Measurements from ENCODE around the gene BEAN1.

Gene BEAN1

DNA sequence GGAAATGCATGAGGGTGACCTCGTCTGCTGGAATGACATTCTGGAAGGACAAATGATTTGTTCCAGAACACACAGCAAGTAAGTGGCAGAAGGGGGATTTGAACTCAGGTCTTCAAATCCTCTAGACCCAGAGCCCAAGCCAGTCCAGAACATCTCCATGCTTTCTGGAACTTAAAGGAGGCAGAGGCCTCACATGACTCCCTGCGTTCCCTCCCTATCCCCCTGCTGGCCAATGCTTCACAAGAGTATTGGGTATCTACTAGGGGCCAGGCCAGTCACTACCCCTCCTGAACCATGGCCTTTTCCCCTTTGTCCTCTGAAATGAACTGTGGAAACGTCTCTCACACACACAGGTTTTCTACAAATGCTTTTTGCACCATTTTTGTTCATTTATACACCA, 7.6 kb upstream of the BEAN1 start:
- no peak for DNase-seq (ENCODE audit: low spot score)

DNA sequence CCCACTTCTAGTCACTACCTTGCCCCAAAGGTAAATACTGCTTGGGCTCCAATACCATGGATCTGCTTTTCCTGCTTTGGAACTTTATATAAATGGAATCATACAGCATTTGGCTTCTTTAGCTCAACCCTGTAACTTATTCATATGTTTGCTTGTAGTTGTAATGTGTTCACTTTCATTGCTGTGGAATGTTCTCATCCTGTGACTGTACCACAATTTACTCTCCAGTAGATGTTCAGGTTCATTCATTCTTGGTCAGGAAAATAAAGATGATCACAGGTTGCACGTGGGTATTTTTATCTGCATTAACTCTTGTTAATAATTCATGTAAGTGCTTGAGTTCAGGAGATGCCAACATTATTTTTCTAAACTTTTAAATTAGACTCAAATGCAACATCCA, 6.7 kb upstream of the BEAN1 start:
- no peak for DNase-seq (ENCODE audit: low spot score)

DNA sequence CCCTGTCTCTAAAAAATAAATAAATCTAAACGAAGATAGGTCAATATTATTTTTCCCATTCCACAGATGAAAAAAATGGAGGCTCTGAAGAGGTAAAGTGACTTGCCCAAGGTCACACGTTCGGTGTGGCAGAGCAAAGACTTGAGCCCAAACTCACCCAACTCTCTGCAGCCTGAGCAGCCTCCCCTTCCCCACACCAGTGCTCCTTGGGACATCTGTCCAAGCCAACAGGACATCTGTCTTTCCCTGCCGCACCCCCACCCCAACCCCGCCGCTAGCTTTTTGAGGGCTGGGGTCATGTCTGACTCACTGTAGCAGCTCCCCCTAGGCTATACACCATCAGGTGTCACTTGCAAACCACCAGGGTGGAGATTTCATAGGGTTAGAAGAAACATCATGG, 5.2 kb upstream of the BEAN1 start:
- DNase-seq (ENCODE audit: low spot score), result no peak

DNA sequence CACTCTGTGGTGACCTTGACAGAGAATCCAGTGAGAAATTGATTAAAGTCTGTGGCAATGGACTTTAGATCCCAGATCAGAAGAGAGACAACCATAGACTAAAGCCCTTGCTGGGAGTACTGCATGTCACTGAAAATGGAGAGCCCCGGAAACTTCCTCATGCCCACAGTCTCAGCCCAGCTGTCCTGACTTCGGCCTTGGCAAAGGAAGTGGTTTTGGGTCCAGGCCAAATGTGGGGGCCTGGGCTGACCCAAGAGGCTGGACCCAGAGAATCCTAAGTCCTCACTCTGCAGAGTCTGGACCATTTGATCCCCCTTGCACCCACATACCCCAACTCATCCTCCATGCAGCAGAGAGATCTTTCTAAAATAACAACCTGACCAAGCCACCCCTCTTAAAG, 4.7 kb upstream of the BEAN1 start:
- no peak for DNase-seq (ENCODE audit: low spot score)

DNA sequence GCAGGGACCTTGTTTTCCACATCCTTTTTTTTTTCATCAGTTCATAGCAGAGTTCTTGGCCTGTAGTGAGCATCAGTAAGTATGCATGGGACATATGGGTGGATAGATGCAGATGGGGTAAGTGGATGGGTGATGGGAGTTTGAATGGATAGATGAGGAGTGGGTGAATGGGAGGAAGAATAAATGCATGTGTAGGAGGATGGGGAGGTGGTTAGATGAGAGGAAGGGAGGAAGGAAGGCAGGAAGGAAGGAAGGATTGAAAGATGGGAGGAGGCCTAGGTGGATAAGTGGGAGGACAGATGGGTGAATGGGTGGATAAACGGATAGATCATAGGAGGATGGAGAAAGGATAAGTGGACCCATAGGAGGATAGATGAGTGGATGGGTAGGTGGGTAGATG, 3.9 kb upstream of the BEAN1 start:
- DNase-seq (ENCODE audit: low spot score), result no peak

DNA sequence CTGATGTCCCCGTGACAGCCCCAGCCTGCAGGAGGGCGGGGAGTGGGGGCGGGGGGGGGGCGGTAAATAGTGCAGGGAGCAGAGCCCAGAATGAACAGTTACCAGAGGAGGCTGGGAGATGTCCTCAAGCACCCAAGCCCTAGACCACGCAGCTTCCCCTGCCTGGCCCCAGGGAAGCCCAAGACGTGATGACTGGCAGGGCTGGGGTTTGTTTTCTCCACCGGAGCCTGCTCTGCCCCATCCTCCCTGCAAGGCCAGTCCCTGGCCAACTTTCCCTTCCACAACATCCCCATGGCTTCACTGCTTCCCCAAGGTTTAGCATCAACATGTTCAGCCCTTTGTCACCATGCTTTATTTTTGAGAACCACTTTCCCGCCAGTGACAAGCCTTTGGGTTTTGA, 1.4 kb upstream of the BEAN1 start:
- no peak for DNase-seq (ENCODE audit: low spot score)

DNA sequence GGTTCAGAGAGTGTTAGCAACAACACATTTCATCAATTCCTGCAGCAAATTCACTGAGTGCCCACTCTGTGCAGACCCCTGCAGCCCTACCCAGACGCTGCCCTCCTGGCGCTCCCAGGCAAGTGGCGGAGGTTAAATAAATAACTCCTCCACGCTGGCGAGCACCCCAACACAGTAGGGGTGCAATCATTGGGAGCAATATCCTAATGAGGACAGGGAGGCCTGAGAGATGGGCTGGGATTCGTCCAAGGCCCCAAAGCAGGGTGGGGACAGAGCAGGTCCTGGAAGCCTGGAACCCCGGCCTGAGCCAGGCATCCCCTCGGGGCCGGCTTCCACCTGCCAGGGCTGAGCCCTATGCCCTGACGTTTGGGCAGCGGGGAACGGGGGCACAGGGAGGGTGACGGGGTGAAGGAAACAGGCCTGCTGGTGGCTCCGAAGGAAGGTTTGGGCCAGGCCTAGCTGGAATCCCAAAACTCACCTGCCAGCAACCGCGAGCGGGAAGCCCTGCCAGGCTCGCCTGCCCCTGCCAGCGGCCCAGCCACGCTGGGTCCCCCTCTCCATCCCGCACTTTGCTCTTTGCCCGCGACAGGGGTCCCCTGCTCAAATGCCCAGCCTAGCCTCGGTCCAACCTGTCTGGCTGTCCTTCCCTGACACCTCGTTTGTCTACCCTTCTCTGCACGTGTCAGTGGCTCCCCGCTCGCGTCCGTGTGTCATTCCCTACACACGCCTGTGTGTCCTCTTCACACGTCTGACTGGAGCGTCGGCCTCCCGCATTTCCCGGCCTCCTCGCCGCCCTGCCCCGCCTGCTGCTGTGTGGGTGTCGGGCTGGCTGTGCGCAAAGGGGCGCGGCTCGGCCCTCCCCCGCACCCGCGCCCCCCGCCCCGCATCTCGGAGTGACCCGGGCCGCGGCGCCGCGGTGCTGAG, 721 bp upstream of the BEAN1 start:
- no peak for DNase-seq (ENCODE audit: low spot score)

DNA sequence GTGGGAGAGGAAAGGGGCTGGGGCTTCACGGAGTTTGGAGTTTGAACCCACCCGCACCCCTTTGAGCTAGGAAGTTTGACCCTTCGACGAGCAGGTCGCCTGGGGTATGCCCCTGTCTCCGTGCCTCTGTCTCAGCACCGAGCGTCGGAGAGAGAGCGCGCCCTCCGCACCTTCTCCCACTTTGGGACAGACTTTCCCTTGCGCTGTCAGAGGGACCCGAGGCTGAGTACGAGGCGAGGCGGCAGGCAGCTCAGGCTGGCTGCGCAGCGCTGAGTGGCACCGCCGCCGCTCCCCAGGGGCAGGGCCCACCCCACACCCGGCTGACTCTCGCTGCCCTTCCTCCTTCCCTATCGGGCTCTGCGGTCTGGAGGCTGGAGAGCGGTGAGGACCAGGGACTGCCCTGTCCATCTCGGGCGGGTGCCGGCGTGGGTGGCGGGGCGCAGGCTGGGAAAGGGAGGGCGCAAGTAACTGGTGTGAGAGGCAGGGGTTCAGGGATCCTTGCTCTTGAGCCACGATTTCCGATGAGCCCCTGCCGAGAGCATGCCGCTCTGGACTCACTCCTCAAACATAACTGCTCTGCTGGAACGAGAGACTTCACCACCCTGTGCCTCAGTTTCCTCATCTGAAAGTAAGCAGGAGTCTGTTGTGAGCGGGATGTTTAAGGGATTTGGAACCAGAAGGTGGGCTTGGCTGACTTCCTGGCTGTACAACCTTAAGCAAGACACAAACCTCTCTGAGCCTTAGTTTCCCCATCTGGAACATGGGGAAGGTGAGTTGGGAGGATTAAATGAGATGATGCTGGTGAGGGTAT, 981 bp downstream of the BEAN1 start:
- DNase-seq (ENCODE audit: low spot score), result peak; percentile 10

DNA sequence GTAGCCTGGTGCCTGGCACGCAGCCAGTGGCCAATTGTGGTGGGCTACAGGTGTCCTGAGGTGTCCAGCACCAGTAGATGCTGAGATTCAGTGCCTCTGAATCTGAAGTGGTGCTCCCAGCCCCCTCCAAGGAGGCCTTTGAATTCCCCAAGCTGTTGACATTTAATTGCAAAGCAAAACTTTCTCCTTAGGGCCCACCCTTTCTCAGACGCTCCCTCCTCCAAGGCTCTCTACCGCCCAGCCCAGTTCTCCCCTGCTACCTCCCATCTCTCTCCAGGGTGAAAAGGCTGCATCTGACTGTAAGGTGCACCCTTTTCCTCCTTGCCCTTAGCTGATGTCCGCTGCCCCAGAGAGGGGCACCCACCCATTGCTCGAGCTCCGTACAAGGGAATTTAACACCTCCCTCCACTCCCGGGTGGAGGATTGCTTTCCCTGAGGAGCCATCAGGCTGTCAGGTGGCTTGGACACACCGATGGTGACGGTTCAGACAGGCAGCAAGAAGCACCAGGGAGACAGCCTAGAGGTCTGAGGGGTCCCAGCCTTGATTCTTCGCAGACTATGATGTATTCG, 1.7 kb downstream of the BEAN1 start:
- DNase-seq (ENCODE audit: low spot score), result no peak

DNA sequence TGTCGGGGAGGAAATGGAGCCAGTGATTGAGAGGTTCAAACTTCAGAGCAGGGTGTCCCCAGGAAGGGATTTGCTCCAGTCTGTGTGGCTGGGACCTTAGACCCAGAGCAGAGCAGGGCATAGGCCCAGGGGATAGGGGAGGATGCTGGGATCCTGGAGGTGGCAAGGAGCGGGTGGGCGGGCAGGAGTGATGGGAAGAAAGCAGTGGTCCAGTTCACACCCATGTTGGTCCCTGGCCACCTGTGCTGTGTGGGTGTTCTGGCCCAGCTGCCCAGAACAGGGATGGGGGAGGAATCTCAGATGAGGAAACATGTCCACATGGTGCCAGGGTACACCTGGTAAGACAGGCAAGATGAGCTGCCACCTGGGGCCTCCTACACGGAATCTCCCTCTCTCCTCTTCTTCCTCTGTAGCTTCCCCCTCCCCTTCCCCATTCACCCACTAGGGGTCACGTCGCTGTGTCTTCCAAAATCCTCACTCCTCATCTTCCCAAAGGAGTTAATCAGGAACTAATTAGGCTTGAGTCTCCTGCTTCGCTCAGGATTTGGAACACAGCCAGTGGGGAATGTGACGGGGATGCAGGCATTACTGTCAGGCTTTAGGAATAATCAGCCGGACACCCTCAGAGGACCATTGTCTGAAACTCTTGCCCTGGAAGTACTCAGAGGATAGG, 2.3 kb downstream of the BEAN1 start:
- DNase-seq (ENCODE audit: low spot score), result no peak

DNA sequence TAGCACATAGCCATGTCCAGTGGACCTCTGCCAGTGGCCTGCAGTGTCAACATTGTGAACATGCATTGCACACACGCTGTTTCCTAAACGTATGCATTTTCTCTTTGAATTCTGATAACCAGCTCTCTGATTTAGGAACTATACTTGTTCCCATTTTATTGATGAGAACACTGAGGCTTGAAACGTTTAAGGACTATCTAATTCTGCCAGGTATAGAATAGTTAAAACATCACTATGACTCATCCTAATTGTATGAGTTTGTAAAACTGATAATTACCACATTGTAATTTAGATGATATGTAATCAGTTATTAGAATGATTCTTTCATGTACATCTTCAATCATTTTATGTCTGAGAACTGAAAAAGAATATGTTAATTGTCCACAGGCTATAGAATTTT, 3.1 kb downstream of the BEAN1 start:
- no peak for DNase-seq (ENCODE audit: low spot score)

DNA sequence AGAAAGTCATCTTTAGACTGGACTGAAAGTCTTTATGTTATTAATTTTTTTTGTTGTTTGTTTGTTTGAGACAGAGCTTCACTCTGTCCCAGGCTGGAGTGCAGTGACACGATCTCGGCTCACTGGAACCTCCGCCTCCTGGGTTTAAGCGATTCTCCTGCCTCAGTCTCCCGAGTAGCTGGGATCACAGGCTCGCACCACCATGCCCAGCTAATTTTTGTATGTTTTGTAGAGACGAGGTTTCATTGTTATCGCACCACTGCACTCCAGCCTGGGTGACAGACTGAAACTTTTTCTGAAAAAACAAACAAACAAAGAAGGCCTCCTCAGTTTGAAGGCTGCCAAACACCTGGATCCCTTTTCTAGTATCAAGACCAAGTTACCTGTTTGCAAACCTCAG, 4.7 kb downstream of the BEAN1 start:
- DNase-seq (ENCODE audit: low spot score), result no peak

DNA sequence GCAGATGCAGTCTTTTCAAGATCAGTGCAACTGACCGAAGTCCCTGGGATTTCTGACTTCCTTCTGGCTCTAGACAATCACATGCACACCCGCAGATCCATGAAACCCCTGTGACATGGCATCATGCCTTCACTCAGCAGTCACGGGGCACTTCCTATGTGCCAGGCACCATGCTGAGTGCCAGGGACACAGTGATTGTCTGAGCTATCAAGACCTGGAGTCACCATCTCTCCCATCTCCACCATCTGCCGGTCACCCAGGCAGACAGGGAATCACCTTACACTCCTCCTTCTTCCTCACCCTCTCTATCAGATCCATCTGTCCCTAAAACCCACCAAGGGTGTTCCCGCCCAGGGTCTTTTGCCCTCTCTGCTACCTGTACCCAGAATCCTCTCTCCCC, 5.3 kb downstream of the BEAN1 start:
- no peak for DNase-seq (ENCODE audit: low spot score)

DNA sequence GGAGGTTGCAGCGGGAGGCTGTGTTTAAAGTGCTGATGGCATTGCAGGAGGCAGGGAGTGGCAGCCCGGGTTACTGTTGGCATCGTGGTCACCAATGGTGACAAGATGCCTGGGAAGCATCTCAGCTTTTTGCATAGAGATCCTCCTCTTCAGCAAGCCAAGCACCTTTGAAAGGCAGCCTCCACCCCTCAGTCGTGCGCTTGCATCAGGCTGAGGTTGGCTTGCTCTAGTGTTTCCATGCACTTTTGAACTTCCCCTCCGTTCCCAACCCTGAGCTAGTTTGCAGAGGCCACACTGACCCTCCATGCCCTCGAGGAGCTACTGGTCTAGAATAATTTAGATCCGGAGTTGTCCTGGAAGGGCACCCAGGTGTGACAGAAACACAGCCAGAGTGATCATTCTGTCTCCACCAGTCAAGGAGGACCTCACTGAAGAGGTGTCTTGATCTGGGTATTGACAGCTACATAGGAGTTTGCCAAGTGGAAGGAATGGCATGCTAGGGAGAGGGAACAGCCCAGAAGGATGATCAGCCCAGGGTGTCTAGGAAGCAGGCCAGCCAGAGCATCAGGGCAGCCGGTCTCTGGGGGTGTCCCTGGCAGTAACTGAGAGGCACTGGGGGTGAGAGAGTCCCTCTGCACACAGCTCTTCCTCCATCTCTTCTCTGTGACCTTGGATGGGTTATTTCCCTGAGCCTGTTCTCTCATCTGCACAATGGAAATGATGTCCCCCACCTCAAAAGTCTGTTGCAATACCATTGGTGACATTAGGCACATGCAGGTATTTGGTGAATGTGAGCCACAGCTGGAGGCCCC, 7.7 kb downstream of the BEAN1 start:
- DNase-seq (ENCODE audit: low spot score), result no peak

DNA sequence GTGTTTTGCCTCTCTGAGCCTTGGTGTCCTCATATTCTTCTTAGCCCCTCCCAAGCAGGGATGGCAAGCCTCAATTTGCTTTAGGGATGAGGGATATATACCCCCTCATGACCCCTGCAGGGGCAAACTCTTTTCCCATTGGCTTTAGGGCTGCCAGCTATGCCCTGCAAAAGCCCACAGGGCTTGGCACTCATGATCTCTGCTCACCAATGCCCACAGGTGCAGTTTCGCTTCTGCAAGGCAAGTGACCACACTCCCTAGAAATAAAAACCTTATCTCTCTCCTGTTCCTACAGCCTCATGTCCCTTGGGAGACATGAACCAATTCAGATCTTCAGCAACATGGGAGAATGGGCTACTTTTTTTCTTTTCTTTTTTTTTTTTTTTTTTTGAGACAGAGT, 8.8 kb downstream of the BEAN1 start:
- DNase-seq (ENCODE audit: low spot score), result no peak

DNA sequence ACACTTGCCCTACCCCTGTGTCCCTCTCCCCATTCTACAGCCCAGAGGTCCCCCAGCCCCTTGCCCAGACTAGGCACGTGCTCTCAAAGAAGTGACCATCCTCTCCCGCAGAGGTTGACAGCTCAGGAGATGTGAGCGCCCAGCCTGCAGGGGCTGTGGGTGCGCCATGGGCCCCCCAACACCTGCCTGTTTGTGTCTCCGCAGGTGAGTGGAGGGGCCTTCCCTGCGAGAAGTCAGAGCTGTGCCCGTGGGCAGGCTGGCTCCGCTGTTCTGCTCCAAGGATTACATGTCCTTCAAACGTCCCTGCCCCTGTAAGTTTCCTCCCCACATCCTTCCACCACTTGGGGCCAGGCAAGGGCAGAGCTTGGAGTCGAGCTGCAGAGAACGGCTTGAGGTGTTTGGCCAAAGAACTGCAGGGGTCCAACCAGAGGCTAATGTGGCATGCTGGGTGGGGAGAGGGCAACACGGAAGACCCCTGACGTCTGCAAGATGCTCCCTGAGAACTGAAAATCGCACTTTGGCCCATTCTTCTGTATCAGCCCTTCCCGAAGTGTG, 10.4 kb downstream of the BEAN1 start:
- DNase-seq (ENCODE audit: low spot score), result no peak

DNA sequence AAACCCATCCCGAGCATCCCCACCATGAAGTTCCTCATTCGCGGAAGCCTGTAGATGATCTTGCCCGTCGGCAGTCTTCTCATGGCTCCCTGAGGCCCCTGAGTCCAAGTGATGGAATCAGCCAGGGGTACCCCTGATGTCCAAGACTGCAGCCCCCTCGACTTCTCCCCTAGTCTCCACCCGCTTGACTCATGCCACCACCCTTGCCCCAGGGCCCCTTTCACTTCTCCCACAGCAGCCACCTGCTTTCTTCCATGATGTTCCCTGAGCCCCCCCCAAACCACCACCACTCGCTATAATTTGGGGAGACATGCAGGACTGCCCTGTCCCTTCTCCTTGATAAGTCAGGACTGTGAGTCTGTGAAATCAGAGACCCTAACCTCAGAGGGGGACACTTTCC, 11.4 kb downstream of the BEAN1 start:
- DNase-seq (ENCODE audit: low spot score), result no peak

DNA sequence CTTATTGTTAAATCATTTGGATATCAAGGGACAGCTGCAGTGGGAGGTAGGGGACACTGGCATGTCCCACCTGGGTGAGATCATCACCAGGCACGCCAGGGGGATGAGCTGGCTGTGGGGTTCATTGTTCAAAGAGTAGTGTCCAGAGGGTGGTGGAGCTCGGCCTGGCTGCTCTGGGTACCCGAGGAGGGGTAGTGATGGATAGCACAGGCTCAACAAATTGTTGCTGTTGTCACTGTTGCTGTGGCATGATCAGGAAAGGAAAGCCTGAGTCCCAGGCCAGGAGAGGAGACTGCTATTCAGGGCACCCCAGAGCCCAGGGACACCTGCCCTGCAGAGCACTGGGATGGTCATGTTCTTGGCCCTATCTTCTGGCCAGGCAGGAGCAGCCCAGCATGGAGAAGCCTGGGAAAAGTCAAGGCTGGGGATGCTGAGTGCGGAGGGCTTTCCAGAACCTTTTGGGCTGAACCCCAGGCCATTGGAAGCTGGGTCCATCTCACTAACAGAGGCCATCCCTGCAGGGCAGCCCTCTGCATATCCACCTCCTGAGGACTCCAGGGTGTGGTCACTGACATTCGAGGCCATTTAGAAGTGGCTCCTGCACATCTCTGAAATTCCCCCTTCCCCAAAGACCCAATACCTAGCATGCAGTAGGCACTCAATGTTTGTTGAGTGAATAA, 12.1 kb downstream of the BEAN1 start:
- DNase-seq (ENCODE audit: low spot score), result no peak

DNA sequence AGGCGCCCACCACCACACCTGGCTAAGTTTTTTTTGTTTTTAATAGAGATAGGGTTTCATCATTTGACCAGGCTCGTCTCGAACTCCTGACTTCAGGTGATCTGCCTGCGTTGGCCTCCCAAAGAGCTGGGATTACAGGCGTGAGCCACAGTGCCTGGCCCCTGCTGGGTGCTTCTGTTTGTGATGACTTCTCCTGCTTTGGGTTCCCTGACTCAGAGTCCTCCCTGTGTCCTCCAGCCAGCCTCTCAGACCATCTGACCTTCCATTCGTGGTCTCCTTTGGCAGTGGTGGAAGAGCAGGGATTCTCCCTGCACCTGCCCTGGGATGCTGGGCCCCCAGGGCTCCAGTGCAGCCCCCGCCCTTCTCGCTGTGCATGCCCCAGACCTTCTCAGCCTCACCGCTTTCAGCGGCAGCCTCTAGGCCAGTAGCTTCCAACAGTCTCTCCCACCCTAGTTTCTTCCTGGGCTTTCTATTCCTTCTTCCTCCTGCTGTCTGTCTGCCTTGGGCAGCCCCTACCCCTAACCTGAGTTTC, 13.2 kb downstream of the BEAN1 start:
- DNase-seq (ENCODE audit: low spot score), result no peak

DNA sequence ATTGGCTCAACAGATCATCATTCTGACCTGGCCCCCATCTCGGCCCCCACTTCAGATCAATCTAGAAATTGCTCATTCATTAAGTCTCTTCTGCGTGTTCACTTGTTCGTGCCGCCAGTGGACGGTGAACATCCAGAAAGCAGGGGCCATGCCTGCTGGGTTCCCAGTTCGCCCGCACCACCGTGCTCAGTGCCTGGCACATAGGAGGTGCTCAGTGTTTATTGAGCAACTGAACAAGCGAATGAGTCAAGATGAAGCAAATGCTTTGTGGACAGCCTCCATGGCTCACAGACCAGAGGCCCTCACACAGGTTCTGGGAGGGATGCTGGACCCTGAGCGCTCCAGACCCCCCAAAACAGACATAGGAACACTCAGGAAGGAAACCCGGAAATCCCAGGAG, 13.9 kb downstream of the BEAN1 start:
- DNase-seq (ENCODE audit: low spot score), result no peak
